ENCODE data around the gene HCST. TPM values are rescaled to one million over a fixed set of nuclear protein-coding genes. Genes with fewer than 3 reads are reported as not detected.
"Not testable (repeated sequence)": the region's sequence is repeated elsewhere in the genome, so short reads cannot be mapped to it uniquely, and the experiment has no call there.

Gene HCST
- total RNA-seq, 4 donors from 2014 or later, result 10.5 to 37.6 (median 15.5) TPM

- H3K27ac ChIP-seq, result no peak overlapping the region
- H3K4me1 ChIP-seq, result no peaks in the 10 kb centered on the region
- 85 to 91% methylated on average over 4 to 5 of the region's 5 CpGs for WGBS, 2 donors
- H3K27me3 ChIP-seq, result no peaks in the 10 kb centered on the region
- DNase-seq (ENCODE audit: low spot score in 2 of 2), result no peak
- no peak for TF ChIP-seq EP300 (IDR thresholded peaks at IDR 0.05)
- H3K9me3 ChIP-seq, result no peaks in the 10 kb centered on the region
- H3K4me3 ChIP-seq, result no peak overlapping the region
- peaks cover 0 to 57% (median 13%) of the 10 kb centered on the region in 3 donors for H3K36me3 ChIP-seq
Measured at GRCh38 chr19:35887197-35887596, 15.1 kb upstream of the HCST start.

GRCh38 chr19:35888398-35888797 lies 13.9 kb upstream of the HCST start:
- no peaks in the 10 kb centered on the region for H3K9me3 ChIP-seq
- peaks cover 0 to 69% (median 13%) of the 10 kb centered on the region in 3 donors for H3K36me3 ChIP-seq
- TF ChIP-seq CTCF (IDR thresholded peaks at IDR 0.05), result no peak
- no peak for TF ChIP-seq POLR2A (IDR thresholded peaks at IDR 0.05)
- no peak for TF ChIP-seq EP300 (IDR thresholded peaks at IDR 0.05)
- DNase-seq (ENCODE audit: low spot score in 2 of 2), result no peak
- H3K27me3 ChIP-seq, result no peaks in the 10 kb centered on the region
- H3K4me3 ChIP-seq, result no peak overlapping the region
- no peak overlapping the region for H3K27ac ChIP-seq
- H3K4me1 ChIP-seq, result no peaks in the 10 kb centered on the region
- WGBS, 2 donors, result 87 to 90% methylated on average over 9 of the region's 9 CpGs

- Histone ChIP-seq H3K27ac (no peak overlapping the region), H3K4me1 (no peaks in the 10 kb centered on the region), H3K9me3 (no peaks in the 10 kb centered on the region), H3K27me3 (no peaks in the 10 kb centered on the region), H3K4me3 (no peak overlapping the region), H3K36me3 (peaks cover 0 to 81% (median 13%) of the 10 kb centered on the region in 3 donors)
- DNase-seq (ENCODE audit: low spot score in 2 of 2), result no peak
- WGBS, 2 donors, result 86 to 88% methylated on average over 16 to 18 of the region's 18 CpGs
- TF ChIP-seq EP300 (IDR thresholded peaks at IDR 0.05) (no peak), POLR2A (IDR thresholded peaks at IDR 0.05) (no peak), CTCF (IDR thresholded peaks at IDR 0.05) (no peak)
Measured at GRCh38 chr19:35889370-35890112, 12.8 kb upstream of the HCST start.

- no peaks in the 10 kb centered on the region for H3K4me1 ChIP-seq
- TF ChIP-seq EP300 (IDR thresholded peaks at IDR 0.05) (no peak), CTCF (IDR thresholded peaks at IDR 0.05) (no peak), POLR2A (IDR thresholded peaks at IDR 0.05) (no peak)
- H3K27ac ChIP-seq, result no peak overlapping the region
- no peak overlapping the region for H3K4me3 ChIP-seq
- H3K27me3 ChIP-seq, result no peaks in the 10 kb centered on the region
- peaks cover 0 to 87% (median 18%) of the 10 kb centered on the region in 3 donors for H3K36me3 ChIP-seq
- H3K9me3 ChIP-seq, result no peaks in the 10 kb centered on the region
- WGBS, 2 donors, result 86 to 89% methylated on average over 13 of the region's 13 CpGs
- DNase-seq (ENCODE audit: low spot score in 2 of 2), result no peak
Measured at GRCh38 chr19:35890113-35890650, 12.1 kb upstream of the HCST start.

GRCh38 chr19:35891819-35892218 lies 10.5 kb upstream of the HCST start:
- H3K27ac ChIP-seq; H3K4me3 ChIP-seq; H3K27me3 ChIP-seq; H3K9me3 ChIP-seq; H3K4me1 ChIP-seq; DNase-seq (ENCODE audit: low spot score in 2 of 2): not testable (repeated sequence)
- H3K36me3 ChIP-seq, result peaks cover 0 to 98% (median 32%) of the 10 kb centered on the region in 3 donors
- WGBS, 2 donors, result 93 to 96% methylated on average over 3 of the region's 3 CpGs

- no peak for TF ChIP-seq EP300 (IDR thresholded peaks at IDR 0.05)
- H3K4me3 ChIP-seq, result no peak overlapping the region
- H3K4me1 ChIP-seq, result peaks cover 0 to 19% (median 7%) of the 10 kb centered on the region in 4 donors
- H3K36me3 ChIP-seq, result peaks cover 0 to 84% (median 26%) of the 10 kb centered on the region in 3 donors
- WGBS, 2 donors, result 91 to 100% methylated on average over 2 of the region's 2 CpGs
- H3K27me3 ChIP-seq, result no peaks in the 10 kb centered on the region
- no peak overlapping the region for H3K27ac ChIP-seq
- DNase-seq (ENCODE audit: low spot score in 2 of 2), result no peak
- H3K9me3 ChIP-seq, result no peaks in the 10 kb centered on the region
Measured at GRCh38 chr19:35894342-35894741, 8.0 kb upstream of the HCST start.
